H1 (cell line): ENCODE data around the gene ADD2. TPM values are rescaled to one million over a fixed set of nuclear protein-coding genes. Genes with fewer than 3 reads are reported as not detected.

Experiments used
- CTCF ChIP-seq, 3 experiments: IDR thresholded peaks; 1 replicate in 2 of 3; 2 replicates in 1 of 3; pipeline versions ENCODE4 v1.5.1 to v1.6.1; 2011; ENCODE audit warnings: low read length in 3 of 3, mild to moderate bottlenecking in 3 of 3, inconsistent platforms in 2 of 3, low read depth in 1 of 3, moderate library complexity in 1 of 3; ENCODE audit not compliant: insufficient read depth in 1 of 3; ENCODE audit errors: control extremely low read depth in 1 of 3
- MAX ChIP-seq: IDR thresholded peaks from 2 replicates; pipeline ENCODE4 v1.6.1; 2012; ENCODE audit warnings: inconsistent platforms
- PHF8 ChIP-seq: fragments of 200-600 bp; sonication (generic); conservative IDR thresholded peaks from 2 replicates; pipeline ENCODE4 v1.7.1; 2012; ENCODE audit warnings: low read depth, mild to moderate bottlenecking, inconsistent platforms, low read length, moderate library complexity
- SIN3A ChIP-seq, 2 experiments: IDR thresholded peaks in 1 of 2; conservative IDR thresholded peaks in 1 of 2; 2 replicates each; pipeline ENCODE4 v1.6.1; 2011 to 2012; ENCODE audit warnings: low read length in 2 of 2, improper control_type of control experiment in 1 of 2, low read depth in 1 of 2, mild to moderate bottlenecking in 1 of 2
- SRF ChIP-seq: IDR thresholded peaks from 2 replicates; pipeline ENCODE4 v1.6.1; 2011; ENCODE audit warnings: mild to moderate bottlenecking, low read depth, low read length, moderate library complexity
- USF2 ChIP-seq: IDR thresholded peaks from 2 replicates; pipeline ENCODE4 v1.6.1; 2011; ENCODE audit warnings: low read length, improper control_type of control experiment
- polyA plus RNA-seq, 7 experiments: library from polyadenylated mRNA; depleted of rRNA in 3 of 7; stranded (reverse) in 5 of 7; unstranded in 2 of 7; fragments of >200 nt in 5 of 7; fragments of 200-250 nt in 2 of 7; gene quantifications; 1 replicate in 5 of 7; 2 replicates in 1 of 7; 4 replicates in 1 of 7; pipeline versions ENCODE4 v1.2.1 to v1.2.3, GENCODE V29; 2011 to 2013; ENCODE audit warnings: missing spikeins in 2 of 7, mixed read lengths in 2 of 7
- total RNA-seq: library from RNA; stranded (reverse); fragmentation: NEBNext Ultra II Directional; extraction: Animal tissue kit (Norgen Biotek cat#: 25700); gene quantifications from 2 replicates; pipeline ENCODE4 v1.2.1, GENCODE V29; 2021

The ADD2 gene
- total and polyA plus RNA-seq, 2 of the 8 experiments (the other 6 are each of a cell fraction or from before 2014, with no cell fraction given), result 58.5 to 170 TPM

DNA sequence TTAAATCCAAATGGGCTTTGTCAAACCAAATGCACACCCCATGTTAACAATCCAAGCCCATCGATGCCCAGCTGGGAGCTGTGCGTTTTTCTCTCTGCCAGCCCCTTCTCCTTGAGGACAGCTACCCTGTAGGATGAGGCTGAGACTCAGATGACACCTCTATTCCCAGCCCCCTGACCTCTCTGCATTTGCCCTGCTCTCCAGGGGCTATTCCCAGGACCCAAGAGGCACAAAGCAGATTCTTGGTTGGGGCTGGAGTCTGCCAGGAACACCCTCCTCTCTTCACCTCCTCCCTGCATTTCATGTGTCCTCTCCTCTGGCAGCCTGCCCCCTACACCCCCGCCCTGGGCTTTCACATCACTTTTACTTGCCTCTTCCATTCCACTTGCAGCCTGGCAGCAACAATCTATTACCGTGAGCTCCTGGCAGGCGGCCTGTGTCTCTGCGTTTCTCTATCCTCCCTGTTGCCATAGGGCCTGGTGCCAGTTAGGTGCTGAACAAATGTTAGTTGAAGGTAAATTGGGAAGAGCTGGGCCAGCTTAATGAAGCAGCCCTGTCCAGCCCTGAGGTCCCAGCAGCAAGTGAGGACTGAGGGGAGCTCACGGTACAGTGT is 51.8 kb downstream of the ADD2 start (continued):
- TF ChIP-seq USF2 (no peak), SRF (no peak), CTCF (IDR thresholded peaks at IDR 0.05; ENCODE audit: control extremely low read depth in 1 of 3, insufficient read depth in 1 of 3, low read depth in 1 of 3, low read length in 3 of 3) (no peak), MAX (no peak), SIN3A (conservative IDR thresholded peaks at IDR 0.05 in 1 of 2, IDR thresholded peaks at IDR 0.05 in 1 of 2; ENCODE audit: low read depth in 1 of 2, low read length in 2 of 2) (no peak), PHF8 (no peak)
- TF ChIP-seq, all 59 proteins: peak for 0
